ENCODE results near the gene FAM72D. TPM values are rescaled to one million over a fixed set of nuclear protein-coding genes. Genes with fewer than 3 reads are reported as not detected.
"Not testable (repeated sequence)": the region's sequence is repeated elsewhere in the genome, so short reads cannot be mapped to it uniquely, and the experiment has no call there.

The FAM72D gene
- total and polyA plus RNA-seq, 2 experiments from 2014 or later, result 0.94 to 6.4 TPM

GRCh38 chr1:145076877-145077276 lies 18.9 kb upstream of the FAM72D start:
- not testable (repeated sequence) for H3K27me3 ChIP-seq; H3K27ac ChIP-seq; H3K36me3 ChIP-seq; H3K4me3 ChIP-seq; DNase-seq (ENCODE audit: low read depth in 1 of 2, low spot score in 1 of 2); H3K9me3 ChIP-seq (ENCODE audit: low read depth); H3K4me1 ChIP-seq (ENCODE audit: low read depth)

GRCh38 chr1:145077872-145078786 lies 17.6 kb upstream of the FAM72D start:
- H3K36me3 ChIP-seq; H3K27ac ChIP-seq; H3K27me3 ChIP-seq; H3K9me3 ChIP-seq (ENCODE audit: low read depth); H3K4me1 ChIP-seq (ENCODE audit: low read depth); DNase-seq (ENCODE audit: low read depth in 1 of 2, low spot score in 1 of 2); H3K4me3 ChIP-seq: not testable (repeated sequence)

GRCh38 chr1:145078787-145079370 lies 16.9 kb upstream of the FAM72D start:
- H3K4me1 ChIP-seq (ENCODE audit: low read depth); H3K27ac ChIP-seq; DNase-seq (ENCODE audit: low read depth in 1 of 2, low spot score in 1 of 2); H3K4me3 ChIP-seq; H3K36me3 ChIP-seq; H3K27me3 ChIP-seq; H3K9me3 ChIP-seq (ENCODE audit: low read depth): not testable (repeated sequence)

GRCh38 chr1:145079737-145080136 lies 16.0 kb upstream of the FAM72D start:
- DNase-seq (ENCODE audit: low read depth in 1 of 2, low spot score in 1 of 2); H3K36me3 ChIP-seq; H3K4me3 ChIP-seq; H3K27me3 ChIP-seq; H3K4me1 ChIP-seq (ENCODE audit: low read depth); H3K27ac ChIP-seq; H3K9me3 ChIP-seq (ENCODE audit: low read depth): not testable (repeated sequence)

GRCh38 chr1:145080193-145080592 lies 15.6 kb upstream of the FAM72D start:
- not testable (repeated sequence) for H3K27me3 ChIP-seq

GRCh38 chr1:145082483-145083255 lies 13.1 kb upstream of the FAM72D start:
- H3K27me3 ChIP-seq; H3K36me3 ChIP-seq; DNase-seq (ENCODE audit: low read depth in 1 of 2, low spot score in 1 of 2); H3K27ac ChIP-seq; H3K9me3 ChIP-seq (ENCODE audit: low read depth); H3K4me1 ChIP-seq (ENCODE audit: low read depth); H3K4me3 ChIP-seq: not testable (repeated sequence)

More at GRCh38 chr1:145080193-145080592, 15.6 kb upstream of the FAM72D start:
- H3K4me1 ChIP-seq (ENCODE audit: low read depth); H3K9me3 ChIP-seq (ENCODE audit: low read depth); DNase-seq (ENCODE audit: low read depth in 1 of 2, low spot score in 1 of 2); H3K27ac ChIP-seq; H3K4me3 ChIP-seq; H3K36me3 ChIP-seq: not testable (repeated sequence)

GRCh38 chr1:145093517-145094149 lies 2.1 kb upstream of the FAM72D start:
- peak; percentile 11 to 16 for DNase-seq (ENCODE audit: low read depth in 1 of 2, low spot score in 1 of 2)
- not testable (repeated sequence) for H3K27ac ChIP-seq; H3K36me3 ChIP-seq; H3K4me1 ChIP-seq (ENCODE audit: low read depth); H3K9me3 ChIP-seq (ENCODE audit: low read depth); H3K27me3 ChIP-seq
- peak overlapping the region; percentile 37 for H3K4me3 ChIP-seq

GRCh38 chr1:145094655-145095211 lies 1.0 kb upstream of the FAM72D start:
- peak overlapping the region; percentile 30 for H3K4me3 ChIP-seq
- not testable (repeated sequence) for DNase-seq (ENCODE audit: low read depth in 1 of 2, low spot score in 1 of 2); H3K27ac ChIP-seq

GRCh38 chr1:145101725-145102124 lies 6.0 kb downstream of the FAM72D start:
- not testable (repeated sequence) for H3K27ac ChIP-seq; H3K4me1 ChIP-seq (ENCODE audit: low read depth); H3K36me3 ChIP-seq; H3K9me3 ChIP-seq (ENCODE audit: low read depth); DNase-seq (ENCODE audit: low read depth in 1 of 2, low spot score in 1 of 2); H3K27me3 ChIP-seq; H3K4me3 ChIP-seq

More at GRCh38 chr1:145094655-145095211, 1.0 kb upstream of the FAM72D start:
- not testable (repeated sequence) for H3K36me3 ChIP-seq; H3K9me3 ChIP-seq (ENCODE audit: low read depth); H3K4me1 ChIP-seq (ENCODE audit: low read depth); H3K27me3 ChIP-seq

GRCh38 chr1:145103294-145103693 lies 7.5 kb downstream of the FAM72D start:
- H3K27ac ChIP-seq; H3K4me3 ChIP-seq; H3K4me1 ChIP-seq (ENCODE audit: low read depth); H3K36me3 ChIP-seq; H3K27me3 ChIP-seq; H3K9me3 ChIP-seq (ENCODE audit: low read depth); DNase-seq (ENCODE audit: low read depth in 1 of 2, low spot score in 1 of 2): not testable (repeated sequence)

- DNase-seq (ENCODE audit: low read depth in 1 of 2, low spot score in 1 of 2); H3K36me3 ChIP-seq; H3K4me1 ChIP-seq (ENCODE audit: low read depth); H3K27ac ChIP-seq; H3K9me3 ChIP-seq (ENCODE audit: low read depth); H3K27me3 ChIP-seq; H3K4me3 ChIP-seq: not testable (repeated sequence)
These were observed 15.9 kb downstream of the FAM72D start for GRCh38 chr1:145111674-145112073.

GRCh38 chr1:145112703-145113102 lies 16.9 kb downstream of the FAM72D start:
- H3K27me3 ChIP-seq; H3K4me1 ChIP-seq (ENCODE audit: low read depth); H3K36me3 ChIP-seq; H3K4me3 ChIP-seq; DNase-seq (ENCODE audit: low read depth in 1 of 2, low spot score in 1 of 2); H3K27ac ChIP-seq; H3K9me3 ChIP-seq (ENCODE audit: low read depth): not testable (repeated sequence)

GRCh38 chr1:145114560-145115057 lies 18.8 kb downstream of the FAM72D start:
- not testable (repeated sequence) for H3K4me3 ChIP-seq; H3K27me3 ChIP-seq; H3K4me1 ChIP-seq (ENCODE audit: low read depth); H3K9me3 ChIP-seq (ENCODE audit: low read depth); H3K36me3 ChIP-seq; DNase-seq (ENCODE audit: low read depth in 1 of 2, low spot score in 1 of 2); H3K27ac ChIP-seq
